ENCODE measurements around the gene ARHGAP44.

Gene ARHGAP44

DNA sequence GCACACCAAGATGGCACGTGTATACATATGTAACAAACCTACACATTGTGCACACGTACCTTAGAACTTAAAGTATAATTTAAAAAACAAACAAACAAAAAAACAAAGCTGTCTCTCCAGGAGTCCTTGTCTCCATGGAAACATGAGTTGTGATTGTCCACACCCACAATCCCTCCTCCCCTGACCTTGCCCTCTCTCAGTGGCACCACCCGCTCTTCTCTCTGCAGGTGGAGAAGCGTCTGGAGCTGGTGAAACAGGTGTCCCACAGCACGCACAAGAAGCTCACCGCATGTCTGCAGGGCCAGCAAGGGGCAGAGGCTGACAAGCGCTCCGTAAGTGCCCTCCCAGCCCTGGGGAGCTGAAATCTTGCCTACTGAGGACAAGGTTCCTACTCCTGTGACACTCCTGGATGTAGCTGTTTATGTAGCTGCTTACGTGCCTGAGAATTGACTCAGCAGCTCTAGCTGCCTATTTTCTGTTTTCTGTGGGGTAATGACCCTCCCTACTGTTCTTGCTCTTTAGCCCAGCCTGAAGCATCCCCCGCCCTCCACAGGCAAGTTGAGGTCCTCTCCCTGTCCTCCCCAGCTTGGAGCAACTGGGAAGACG, 107.0 kb downstream of the ARHGAP44 start:
- Mint-ChIP-seq H3K27me3 (ENCODE audit: low read depth) (no peaks in the 10 kb centered on the region), H3K9me3 (peaks cover 42% of the 10 kb centered on the region), H3K4me1 (no peaks in the 10 kb centered on the region), H3K36me3 (ENCODE audit: low read depth) (peaks cover 24% of the 10 kb centered on the region), H3K27ac (no peak overlapping the region), H3K4me3 (no peak overlapping the region)
- TF ChIP-seq, protein P1, sequence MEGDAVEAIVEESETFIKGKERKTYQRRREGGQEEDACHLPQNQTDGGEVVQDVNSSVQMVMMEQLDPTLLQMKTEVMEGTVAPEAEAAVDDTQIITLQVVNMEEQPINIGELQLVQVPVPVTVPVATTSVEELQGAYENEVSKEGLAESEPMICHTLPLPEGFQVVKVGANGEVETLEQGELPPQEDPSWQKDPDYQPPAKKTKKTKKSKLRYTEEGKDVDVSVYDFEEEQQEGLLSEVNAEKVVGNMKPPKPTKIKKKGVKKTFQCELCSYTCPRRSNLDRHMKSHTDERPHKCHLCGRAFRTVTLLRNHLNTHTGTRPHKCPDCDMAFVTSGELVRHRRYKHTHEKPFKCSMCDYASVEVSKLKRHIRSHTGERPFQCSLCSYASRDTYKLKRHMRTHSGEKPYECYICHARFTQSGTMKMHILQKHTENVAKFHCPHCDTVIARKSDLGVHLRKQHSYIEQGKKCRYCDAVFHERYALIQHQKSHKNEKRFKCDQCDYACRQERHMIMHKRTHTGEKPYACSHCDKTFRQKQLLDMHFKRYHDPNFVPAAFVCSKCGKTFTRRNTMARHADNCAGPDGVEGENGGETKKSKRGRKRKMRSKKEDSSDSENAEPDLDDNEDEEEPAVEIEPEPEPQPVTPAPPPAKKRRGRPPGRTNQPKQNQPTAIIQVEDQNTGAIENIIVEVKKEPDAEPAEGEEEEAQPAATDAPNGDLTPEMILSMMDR (IDR thresholded peaks at IDR 0.05; ENCODE audit: unreplicated experiment in 3 of 3), result no peak

DNA sequence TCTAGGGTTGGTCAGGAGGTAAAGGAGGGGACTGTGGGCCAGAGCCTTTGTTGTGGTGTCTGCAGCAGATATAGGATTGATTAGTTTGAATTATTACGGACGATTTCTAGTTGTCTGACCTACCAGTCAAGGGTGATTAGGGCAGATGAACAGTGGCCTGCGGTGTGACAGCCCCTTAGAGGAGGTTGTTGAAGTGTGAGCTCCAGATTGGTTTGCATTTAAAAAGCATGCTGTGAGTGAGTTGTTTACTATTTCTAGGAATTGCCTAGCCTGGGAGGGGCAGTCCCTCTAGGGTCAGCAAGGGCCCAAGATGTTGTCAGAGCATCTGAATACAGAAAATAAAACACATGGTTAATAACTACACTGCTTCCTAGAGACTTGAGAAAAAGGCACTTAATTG, 108.8 kb downstream of the ARHGAP44 start:
- Mint-ChIP-seq H3K27me3 (ENCODE audit: low read depth) (no peaks in the 10 kb centered on the region), H3K36me3 (ENCODE audit: low read depth) (peaks cover 23% of the 10 kb centered on the region), H3K27ac (no peak overlapping the region), H3K9me3 (peaks cover 32% of the 10 kb centered on the region), H3K4me3 (no peak overlapping the region), H3K4me1 (no peaks in the 10 kb centered on the region)
- TF ChIP-seq, protein P1 (IDR thresholded peaks at IDR 0.05; ENCODE audit: unreplicated experiment in 3 of 3), result no peak

DNA sequence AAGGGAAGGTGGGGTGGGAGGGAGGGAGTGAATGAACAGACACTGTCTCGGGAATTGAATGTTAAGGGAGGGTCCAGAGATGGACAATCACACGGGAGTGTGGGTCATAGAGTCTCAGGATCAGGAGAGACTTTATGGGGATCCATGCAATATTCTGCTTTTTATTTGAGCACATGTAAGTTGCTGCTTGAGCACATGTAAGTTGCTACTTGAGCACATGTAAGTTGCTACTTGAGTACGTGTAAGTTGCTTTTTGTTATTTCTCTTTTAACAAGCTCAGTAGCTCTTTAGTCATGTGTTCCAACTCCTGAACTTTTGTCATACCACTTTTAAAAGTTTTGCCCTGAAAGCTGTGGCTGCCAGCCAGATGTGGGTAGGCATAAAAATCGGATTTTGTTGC, 110.3 kb downstream of the ARHGAP44 start:
- Mint-ChIP-seq H3K27ac (no peak overlapping the region), H3K36me3 (ENCODE audit: low read depth) (peaks cover 27% of the 10 kb centered on the region), H3K4me1 (no peaks in the 10 kb centered on the region), H3K4me3 (no peak overlapping the region), H3K9me3 (peaks cover 26% of the 10 kb centered on the region), H3K27me3 (ENCODE audit: low read depth) (no peaks in the 10 kb centered on the region)
- TF ChIP-seq, protein P1 (IDR thresholded peaks at IDR 0.05; ENCODE audit: unreplicated experiment in 3 of 3), result no peak

DNA sequence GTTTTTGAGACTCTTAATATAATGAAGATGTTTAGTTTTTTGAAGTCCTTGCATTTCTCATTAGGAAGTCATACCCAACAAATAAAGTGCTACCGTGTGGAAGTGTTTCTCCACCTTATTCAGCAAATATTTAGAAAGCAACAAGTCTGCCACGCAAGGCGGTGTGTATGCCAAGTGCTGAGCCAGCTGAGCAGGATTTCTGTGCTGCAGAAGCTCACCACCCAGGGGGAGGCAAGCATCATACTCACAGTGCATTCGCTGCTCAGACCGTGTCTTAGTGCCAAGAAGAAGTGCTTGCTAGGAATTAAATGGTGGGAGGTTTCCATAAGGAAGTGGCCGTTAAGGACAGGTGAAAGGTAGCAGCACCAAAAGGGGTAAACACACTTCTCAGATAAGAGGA, 111.2 kb downstream of the ARHGAP44 start:
- no peak overlapping the region for H3K4me3 Mint-ChIP-seq
- no peaks in the 10 kb centered on the region for H3K27me3 Mint-ChIP-seq (ENCODE audit: low read depth)
- H3K36me3 Mint-ChIP-seq (ENCODE audit: low read depth), result peaks cover 28% of the 10 kb centered on the region
- no peak overlapping the region for H3K27ac Mint-ChIP-seq
- H3K9me3 Mint-ChIP-seq, result peaks cover 26% of the 10 kb centered on the region
- TF ChIP-seq, protein P1 (IDR thresholded peaks at IDR 0.05; ENCODE audit: unreplicated experiment in 3 of 3), result no peak
- H3K4me1 Mint-ChIP-seq, result no peaks in the 10 kb centered on the region

DNA sequence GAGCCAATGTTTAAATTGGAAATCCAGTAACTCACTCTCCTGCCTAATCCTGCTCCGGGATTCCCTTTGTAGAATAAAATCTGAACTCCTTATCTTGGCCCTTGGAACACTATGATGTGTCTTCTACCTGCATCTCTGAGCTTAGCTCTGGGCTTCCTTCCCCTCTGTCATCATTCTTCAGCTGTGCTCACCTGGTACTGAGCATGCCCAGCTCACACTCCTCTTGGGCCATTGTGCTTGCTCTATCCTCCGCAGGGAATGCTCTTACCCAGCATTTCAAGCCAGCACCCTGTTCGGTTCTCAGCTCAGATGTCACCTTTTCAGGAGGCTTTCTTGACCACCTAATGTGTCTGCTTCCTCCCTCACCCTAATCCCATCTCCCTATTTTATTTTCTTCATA, 112.7 kb downstream of the ARHGAP44 start:
- Mint-ChIP-seq H3K27ac (no peak overlapping the region), H3K36me3 (ENCODE audit: low read depth) (peaks cover 34% of the 10 kb centered on the region), H3K4me1 (no peaks in the 10 kb centered on the region), H3K27me3 (ENCODE audit: low read depth) (no peaks in the 10 kb centered on the region), H3K9me3 (peaks cover 18% of the 10 kb centered on the region), H3K4me3 (no peak overlapping the region)
- TF ChIP-seq, protein P1 (IDR thresholded peaks at IDR 0.05; ENCODE audit: unreplicated experiment in 3 of 3), result no peak

DNA sequence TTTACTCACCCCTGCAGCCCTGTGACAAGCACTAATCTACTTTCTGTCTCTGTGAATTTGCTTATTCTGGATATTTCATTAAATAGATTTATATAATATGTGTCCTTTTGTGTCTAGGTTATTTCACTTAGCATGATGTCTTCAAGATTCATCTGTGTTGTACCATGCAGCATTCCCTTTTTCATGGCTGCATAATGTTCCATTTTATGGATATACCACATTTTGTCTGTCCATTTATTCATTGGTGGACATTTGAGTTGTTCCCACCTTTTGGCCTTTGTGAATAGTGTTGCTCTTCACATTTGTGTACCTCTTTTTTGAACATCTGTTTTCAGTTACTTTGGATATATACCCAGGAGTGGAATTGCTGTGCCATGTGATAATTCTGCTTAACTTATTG, 118.2 kb downstream of the ARHGAP44 start:
- TF ChIP-seq, protein P1 (IDR thresholded peaks at IDR 0.05; ENCODE audit: unreplicated experiment in 3 of 3), result no peak
- H3K9me3 Mint-ChIP-seq, result peaks cover 3% of the 10 kb centered on the region
- no peaks in the 10 kb centered on the region for H3K27me3 Mint-ChIP-seq (ENCODE audit: low read depth)
- H3K27ac Mint-ChIP-seq, result no peak overlapping the region
- H3K4me1 Mint-ChIP-seq, result no peaks in the 10 kb centered on the region
- no peak overlapping the region for H3K4me3 Mint-ChIP-seq
- peaks cover 23% of the 10 kb centered on the region for H3K36me3 Mint-ChIP-seq (ENCODE audit: low read depth)

Data from nephron (organoid).